Neural progenitor cell (in vitro differentiated cells): ENCODE data around the gene SLC25A29. TPM values are rescaled to one million over a fixed set of nuclear protein-coding genes. Genes with fewer than 3 reads are reported as not detected.

ENCODE experiments used
- DNase-seq: peaks from one replicate; pipeline ENCODE4 v3.0.0-alpha.2; 2016; ENCODE audit warnings: low spot score
- H2AFZ ChIP-seq: fragments of 200-600 bp; sonication (generic); replicated peaks from 2 replicates; pipeline ENCODE4 v1.6.1; 2016; ENCODE audit warnings: antibody characterized with exemption
- H3F3A ChIP-seq: fragments of 200-600 bp; sonication (generic); 2 replicates; pipeline ENCODE4 v1.6.1; 2016; ENCODE audit warnings: antibody characterized with exemption, low read depth
- H3K27ac ChIP-seq: fragments of 200-600 bp; sonication (generic); 2 replicates; pipeline ENCODE4 v1.5.1; 2016; ENCODE audit warnings: mild to moderate bottlenecking
- H3K27me3 ChIP-seq: fragments of 200-600 bp; sonication (generic); 2 replicates; pipeline ENCODE4 v1.6.1; 2016; ENCODE audit warnings: mild to moderate bottlenecking, moderate library complexity
- H3K36me3 ChIP-seq: fragments of 200-600 bp; sonication (generic); 2 replicates; pipeline ENCODE4 v1.5.1; 2016
- H3K4me1 ChIP-seq: fragments of 200-600 bp; sonication (generic); 2 replicates; pipeline ENCODE4 v1.6.1; 2016; ENCODE audit warnings: mixed run types
- H3K4me2 ChIP-seq: fragments of 200-600 bp; sonication (generic); 2 replicates; pipeline ENCODE4 v1.6.1; 2016
- H3K4me3 ChIP-seq: fragments of 200-600 bp; sonication (generic); 2 replicates; pipeline ENCODE4 v1.5.1; 2016
- H3K79me2 ChIP-seq: fragments of 200-600 bp; sonication (generic); 2 replicates; pipeline ENCODE4 v1.6.1; 2016; ENCODE audit warnings: low read depth
- H3K9ac ChIP-seq: fragments of 200-600 bp; sonication (generic); 2 replicates; pipeline ENCODE4 v1.6.1; 2016
- H3K9me3 ChIP-seq: fragments of 200-600 bp; sonication (generic); 2 replicates; pipeline ENCODE4 v1.5.1; 2016; ENCODE audit warnings: low read depth
- H4K20me1 ChIP-seq: fragments of 200-600 bp; sonication (generic); 2 replicates; pipeline ENCODE4 v1.6.1; 2016; ENCODE audit warnings: low read depth
- H3K27ac Mint-ChIP-seq: 3 replicates; pipeline ENCODE4 v1.8.0; 2021; ENCODE audit warnings: mixed read lengths
- H3K27me3 Mint-ChIP-seq: 2 replicates; pipeline ENCODE4 v1.8.0; 2022; ENCODE audit warnings: low read depth, mild to moderate bottlenecking, inconsistent platforms, moderate library complexity, mixed read lengths; ENCODE audit not compliant: insufficient read depth
- H3K36me3 Mint-ChIP-seq: 3 replicates; pipeline ENCODE4 v1.8.0; 2021; ENCODE audit warnings: mixed read lengths
- H3K4me1 Mint-ChIP-seq: 3 replicates; pipeline ENCODE4 v1.8.0; 2021; ENCODE audit warnings: mixed read lengths
- H3K4me3 Mint-ChIP-seq: 3 replicates; pipeline ENCODE4 v1.8.0; 2021; ENCODE audit warnings: mild to moderate bottlenecking, moderate library complexity, mixed read lengths
- H3K9me3 Mint-ChIP-seq: 3 replicates; pipeline ENCODE4 v1.8.0; 2020; ENCODE audit warnings: mixed read lengths
- CTCF ChIP-seq: fragments of 200-600 bp; sonication (generic); IDR thresholded peaks from 2 replicates; pipeline ENCODE4 v1.5.1; 2017; ENCODE audit warnings: antibody characterized with exemption, mild to moderate bottlenecking
- EZH2 ChIP-seq: fragments of 200-600 bp; sonication (generic); IDR thresholded peaks from 2 replicates; pipeline ENCODE4 v1.6.1; 2017; ENCODE audit warnings: antibody characterized with exemption, mild to moderate bottlenecking, moderate library complexity
- EZH2phosphoT487 ChIP-seq: fragments of 200-600 bp; sonication (generic); IDR thresholded peaks from 2 replicates; pipeline ENCODE4 v1.6.1; 2017; ENCODE audit warnings: antibody characterized with exemption
- total RNA-seq: library from RNA; depleted of rRNA; stranded (reverse); fragments of >200 nt; gene quantifications from 2 replicates; pipeline ENCODE4 v1.2.3, GENCODE V29; 2015; ENCODE audit warnings: low replicate concordance

SLC25A29 gene
- total RNA-seq, 1 donor from 2014 or later = 103 TPM

DNA sequence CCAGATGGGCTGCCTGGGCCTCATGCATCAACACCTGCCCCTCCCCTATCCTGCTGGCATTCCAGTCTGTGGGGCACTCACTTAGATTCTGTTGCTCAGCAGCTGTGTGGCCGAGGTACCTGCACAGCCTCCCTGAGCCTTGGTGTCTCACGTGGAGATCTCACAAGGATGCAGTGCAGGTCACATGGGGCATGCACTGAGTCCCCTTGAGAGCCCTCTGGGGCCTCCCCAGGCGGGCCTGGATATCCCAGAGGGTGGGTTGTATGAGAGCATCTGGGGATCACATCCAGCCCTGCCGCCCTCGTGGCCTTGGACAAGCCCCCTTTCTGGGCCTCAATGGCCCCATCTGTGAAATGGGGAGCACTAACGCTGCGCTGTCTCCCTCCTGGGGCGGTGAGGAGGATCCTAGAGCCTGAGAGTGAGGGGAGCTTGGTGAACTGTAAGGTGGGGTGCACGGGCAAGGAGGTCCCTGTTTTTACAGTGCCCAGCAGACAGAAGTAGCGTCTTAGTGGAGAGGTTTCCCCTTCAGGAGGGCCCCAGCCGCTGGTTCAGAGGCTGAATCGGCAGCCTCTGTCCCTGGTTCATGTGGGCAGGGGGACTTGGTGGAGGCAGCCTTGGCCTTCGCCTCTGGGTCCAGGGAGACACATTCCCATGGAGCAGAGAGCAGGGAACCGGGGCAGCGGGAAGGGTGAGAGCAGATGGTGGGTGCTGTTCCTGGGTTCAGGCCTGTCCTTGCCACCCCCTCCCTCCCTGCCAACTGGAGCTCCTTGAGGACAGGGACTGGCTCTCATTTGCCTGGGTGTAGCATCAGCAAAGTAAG, 16.1 kb upstream of the SLC25A29 start:
- no peak for DNase-seq
- H3K4me1 ChIP-seq = peaks cover 6% of the 10 kb centered on the region
- no peak overlapping the region for H3K27ac Mint-ChIP-seq

DNA sequence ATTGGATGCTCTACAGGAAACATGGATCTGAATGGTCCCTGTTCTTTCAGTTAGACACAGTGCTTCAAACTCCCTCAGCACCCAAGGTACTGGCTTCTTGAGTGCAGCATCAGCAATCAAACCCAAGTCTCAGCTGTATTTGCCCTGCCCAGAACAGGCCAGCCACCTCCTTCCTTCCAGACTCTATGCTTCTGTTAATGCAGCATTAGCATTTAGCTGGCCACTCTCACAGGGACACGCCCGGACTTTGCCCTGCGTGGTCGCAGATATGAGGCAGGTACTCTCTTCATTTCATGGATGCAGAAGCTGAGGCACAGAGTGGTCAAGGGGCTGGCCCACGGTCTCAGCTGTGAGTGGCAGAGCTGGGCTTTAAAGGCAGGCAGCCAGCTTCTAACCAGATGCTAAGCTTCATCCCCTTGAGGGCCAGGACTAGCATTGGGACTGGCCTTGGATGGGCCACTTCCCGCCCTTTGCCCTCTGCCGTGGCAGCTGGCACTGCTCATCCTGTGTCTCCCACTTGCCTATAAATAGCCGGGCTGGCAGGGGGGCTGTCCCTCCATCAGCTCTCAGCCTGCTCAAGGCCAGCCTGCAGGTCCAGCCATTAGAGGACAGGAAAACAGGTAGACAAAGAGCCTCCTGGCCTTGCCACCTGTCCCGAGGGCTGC, 15.4 kb upstream of the SLC25A29 start:
- Mint-ChIP-seq H3K4me1 (peaks cover 8% of the 10 kb centered on the region), H3K36me3 (no peaks in the 10 kb centered on the region), H3K4me3 (no peak overlapping the region), H3K27me3 (peaks cover 4% of the 10 kb centered on the region), H3K9me3 (no peaks in the 10 kb centered on the region), H3K27ac (no peak overlapping the region)
- H3K4me1 ChIP-seq = peaks cover 6% of the 10 kb centered on the region
- no peak overlapping the region for H3K4me2 ChIP-seq
- DNase-seq = no peak
- no peak overlapping the region for H3K4me3 ChIP-seq
- H4K20me1 ChIP-seq = no peaks in the 10 kb centered on the region
- peaks cover 6% of the 10 kb centered on the region for H3F3A ChIP-seq
- H3K36me3 ChIP-seq = no peaks in the 10 kb centered on the region
- H3K79me2 ChIP-seq = no peaks in the 10 kb centered on the region
- H3K27me3 ChIP-seq = no peaks in the 10 kb centered on the region
- H3K9ac ChIP-seq = no peak overlapping the region
- no peak overlapping the region for H3K27ac ChIP-seq
- no peak for TF ChIP-seq CTCF
- TF ChIP-seq EZH2 = no peak
- TF ChIP-seq EZH2phosphoT487 = no peak
- no peak overlapping the region for H2AFZ ChIP-seq
- H3K9me3 ChIP-seq = no peaks in the 10 kb centered on the region

More for the DNA sequence above, 16.1 kb upstream of the SLC25A29 start:
- Histone ChIP-seq H3K9me3 (no peaks in the 10 kb centered on the region), H3K27me3 (no peaks in the 10 kb centered on the region), H3K4me2 (no peak overlapping the region), H3K79me2 (no peaks in the 10 kb centered on the region), H3F3A (peaks cover 3% of the 10 kb centered on the region), H3K9ac (no peak overlapping the region), H3K4me3 (no peak overlapping the region), H2AFZ (no peak overlapping the region), H4K20me1 (no peaks in the 10 kb centered on the region), H3K27ac (no peak overlapping the region), H3K36me3 (no peaks in the 10 kb centered on the region)
- H3K27me3 Mint-ChIP-seq = peaks cover 4% of the 10 kb centered on the region
- TF ChIP-seq EZH2phosphoT487 (no peak), CTCF (no peak), EZH2 (no peak)
- peaks cover 8% of the 10 kb centered on the region for H3K4me1 Mint-ChIP-seq
- H3K9me3 Mint-ChIP-seq = no peaks in the 10 kb centered on the region
- no peaks in the 10 kb centered on the region for H3K36me3 Mint-ChIP-seq
- H3K4me3 Mint-ChIP-seq = no peak overlapping the region

- Mint-ChIP-seq H3K9me3 (no peaks in the 10 kb centered on the region), H3K27me3 (peaks cover 2% of the 10 kb centered on the region), H3K4me3 (no peak overlapping the region), H3K36me3 (no peaks in the 10 kb centered on the region), H3K4me1 (peaks cover 8% of the 10 kb centered on the region), H3K27ac (no peak overlapping the region)
- no peak for DNase-seq
- Histone ChIP-seq H3K9ac (no peak overlapping the region), H3K9me3 (no peaks in the 10 kb centered on the region), H3K4me3 (no peak overlapping the region), H3K36me3 (no peaks in the 10 kb centered on the region), H4K20me1 (no peaks in the 10 kb centered on the region), H3K27me3 (no peaks in the 10 kb centered on the region), H3K4me1 (peaks cover 6% of the 10 kb centered on the region), H3K79me2 (no peaks in the 10 kb centered on the region), H3F3A (peaks cover 6% of the 10 kb centered on the region), H2AFZ (no peak overlapping the region), H3K4me2 (no peak overlapping the region), H3K27ac (no peak overlapping the region)
- no peak for TF ChIP-seq EZH2phosphoT487
- no peak for TF ChIP-seq EZH2
Measured at GRCh38 chr14:100320157-100320856, 14.1 kb upstream of the SLC25A29 start.
